ENCODE results near the gene SPEF1.
A peak's percentile ranks its signal among the peaks of the same experiment; 100 is the strongest.

Gene SPEF1

DNA sequence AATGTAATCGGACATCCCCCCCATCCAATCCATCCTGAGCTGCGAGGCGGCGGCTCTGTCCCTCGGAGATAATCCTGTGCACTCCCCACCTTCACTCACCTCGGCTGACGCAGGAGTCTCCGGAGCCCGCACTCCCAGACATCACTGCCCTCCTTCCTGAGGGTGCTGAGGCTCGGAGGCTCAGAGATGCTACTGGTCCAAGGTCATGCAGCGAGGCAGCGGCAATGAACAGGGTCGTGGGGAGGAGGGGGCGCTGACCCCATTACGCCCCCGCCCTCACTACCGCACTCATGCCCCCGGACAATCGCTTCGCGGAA lies 14.2 kb downstream of the SPEF1 start:
- Mint-ChIP-seq H3K4me1 (peaks cover 47% of the 10 kb centered on the region), H3K27ac (peak overlapping the region; percentile 90), H3K36me3 (no peaks in the 10 kb centered on the region), H3K4me3 (peak overlapping the region; percentile 89), H3K27me3 (no peaks in the 10 kb centered on the region), H3K9me3 (no peaks in the 10 kb centered on the region)
- no peak for ATAC-seq

GRCh38 chr20:3766422-3767109 lies 14.7 kb downstream of the SPEF1 start:
- Mint-ChIP-seq H3K36me3 (peaks cover 4% of the 10 kb centered on the region), H3K4me1 (peaks cover 47% of the 10 kb centered on the region), H3K27me3 (no peaks in the 10 kb centered on the region), H3K9me3 (no peaks in the 10 kb centered on the region), H3K4me3 (peak overlapping the region; percentile 89), H3K27ac (peak overlapping the region; percentile 90)
- no peak for ATAC-seq

GRCh38 chr20:3765171-3765882 lies 15.9 kb downstream of the SPEF1 start:
- peak overlapping the region; percentile 36 for H3K27ac Mint-ChIP-seq
- no peaks in the 10 kb centered on the region for H3K27me3 Mint-ChIP-seq
- no peak overlapping the region for H3K4me3 Mint-ChIP-seq
- H3K9me3 Mint-ChIP-seq: no peaks in the 10 kb centered on the region
- H3K36me3 Mint-ChIP-seq: peaks cover 6% of the 10 kb centered on the region
- no peak for ATAC-seq
- H3K4me1 Mint-ChIP-seq: peaks cover 54% of the 10 kb centered on the region

- Mint-ChIP-seq H3K27me3 (no peaks in the 10 kb centered on the region), H3K9me3 (no peaks in the 10 kb centered on the region), H3K4me1 (peaks cover 54% of the 10 kb centered on the region), H3K4me3 (no peak overlapping the region), H3K27ac (peak overlapping the region; percentile 36), H3K36me3 (peaks cover 6% of the 10 kb centered on the region)
- no peak for ATAC-seq
Measured at GRCh38 chr20:3764659-3765058, 16.6 kb downstream of the SPEF1 start.

- H3K9me3 Mint-ChIP-seq: no peaks in the 10 kb centered on the region
- peak overlapping the region; percentile 36 for H3K27ac Mint-ChIP-seq
- peaks cover 51% of the 10 kb centered on the region for H3K4me1 Mint-ChIP-seq
- H3K27me3 Mint-ChIP-seq: no peaks in the 10 kb centered on the region
- no peak overlapping the region for H3K4me3 Mint-ChIP-seq
- H3K36me3 Mint-ChIP-seq: peaks cover 6% of the 10 kb centered on the region
- no peak for ATAC-seq
Measured at GRCh38 chr20:3763671-3764601, 17.3 kb downstream of the SPEF1 start.

GRCh38 chr20:3760655-3761348 lies 20.4 kb downstream of the SPEF1 start:
- peaks cover 18% of the 10 kb centered on the region for H3K36me3 Mint-ChIP-seq
- H3K27me3 Mint-ChIP-seq: no peaks in the 10 kb centered on the region
- no peak for ATAC-seq
- no peaks in the 10 kb centered on the region for H3K9me3 Mint-ChIP-seq
- H3K4me1 Mint-ChIP-seq: peaks cover 30% of the 10 kb centered on the region
- no peak overlapping the region for H3K27ac Mint-ChIP-seq
- H3K4me3 Mint-ChIP-seq: no peak overlapping the region

GRCh38 chr20:3759884-3760283 lies 21.4 kb downstream of the SPEF1 start:
- peaks cover 22% of the 10 kb centered on the region for H3K36me3 Mint-ChIP-seq
- no peaks in the 10 kb centered on the region for H3K27me3 Mint-ChIP-seq
- ATAC-seq: no peak
- H3K9me3 Mint-ChIP-seq: no peaks in the 10 kb centered on the region
- no peak overlapping the region for H3K27ac Mint-ChIP-seq
- H3K4me1 Mint-ChIP-seq: peaks cover 21% of the 10 kb centered on the region
- H3K4me3 Mint-ChIP-seq: no peak overlapping the region

GRCh38 chr20:3759316-3759823 lies 21.9 kb downstream of the SPEF1 start:
- Mint-ChIP-seq H3K36me3 (peaks cover 22% of the 10 kb centered on the region), H3K4me1 (peaks cover 16% of the 10 kb centered on the region), H3K27ac (no peak overlapping the region), H3K4me3 (no peak overlapping the region), H3K9me3 (no peaks in the 10 kb centered on the region), H3K27me3 (no peaks in the 10 kb centered on the region)
- no peak for ATAC-seq

- peaks cover 22% of the 10 kb centered on the region for H3K36me3 Mint-ChIP-seq
- H3K9me3 Mint-ChIP-seq: no peaks in the 10 kb centered on the region
- H3K27ac Mint-ChIP-seq: no peak overlapping the region
- peaks cover 8% of the 10 kb centered on the region for H3K4me1 Mint-ChIP-seq
- no peak for ATAC-seq
- H3K27me3 Mint-ChIP-seq: no peaks in the 10 kb centered on the region
- H3K4me3 Mint-ChIP-seq: no peak overlapping the region
Measured at GRCh38 chr20:3758566-3758965, 22.7 kb downstream of the SPEF1 start.

DNA sequence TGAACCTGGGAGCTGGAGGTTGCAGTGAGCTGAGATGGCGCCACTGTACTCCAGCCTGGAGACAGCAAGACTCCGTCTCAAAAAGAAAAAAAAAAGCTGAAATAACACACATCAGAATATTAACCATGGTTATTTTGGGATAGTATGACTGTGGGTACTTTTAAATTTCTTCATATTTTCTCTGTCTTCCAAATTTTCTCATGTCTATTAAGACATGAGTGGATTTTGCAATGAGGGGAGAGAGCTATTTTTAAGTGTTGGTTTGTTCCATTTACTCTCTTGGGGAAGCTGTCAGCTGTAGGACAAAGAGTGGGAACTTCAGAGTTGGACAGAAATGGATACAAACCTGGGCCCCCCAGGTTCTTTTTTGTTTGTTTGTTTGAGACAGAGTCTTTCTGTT lies 24.0 kb downstream of the SPEF1 start:
- Mint-ChIP-seq H3K27me3 (no peaks in the 10 kb centered on the region), H3K9me3 (no peaks in the 10 kb centered on the region), H3K36me3 (peaks cover 22% of the 10 kb centered on the region), H3K4me1 (peaks cover 14% of the 10 kb centered on the region), H3K27ac (no peak overlapping the region), H3K4me3 (no peak overlapping the region)
- no peak for ATAC-seq

GRCh38 chr20:3755814-3756480 lies 25.3 kb downstream of the SPEF1 start:
- H3K27ac Mint-ChIP-seq: no peak overlapping the region
- H3K36me3 Mint-ChIP-seq: peaks cover 16% of the 10 kb centered on the region
- no peak for ATAC-seq
- no peak overlapping the region for H3K4me3 Mint-ChIP-seq
- H3K9me3 Mint-ChIP-seq: no peaks in the 10 kb centered on the region
- no peaks in the 10 kb centered on the region for H3K27me3 Mint-ChIP-seq
- H3K4me1 Mint-ChIP-seq: peaks cover 17% of the 10 kb centered on the region

DNA sequence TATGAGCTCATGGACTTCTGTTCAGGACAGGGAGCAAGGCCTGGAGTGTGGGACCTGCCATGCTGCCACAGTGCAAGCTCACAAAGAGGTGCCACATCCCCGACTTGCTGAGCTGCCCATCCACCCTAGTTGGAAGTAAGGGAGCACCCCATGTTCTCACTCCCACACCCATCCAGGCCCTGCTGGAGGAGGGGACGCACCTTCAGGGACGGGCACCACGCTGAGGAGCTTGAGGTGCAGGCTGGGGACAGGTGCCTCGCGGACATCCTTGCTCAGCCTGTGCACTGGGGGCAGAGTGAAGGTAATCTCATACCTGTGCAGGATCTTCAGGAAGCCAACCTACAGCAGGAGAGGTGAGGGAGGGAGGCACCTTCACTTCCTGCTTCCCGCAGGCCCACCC lies 26.0 kb downstream of the SPEF1 start:
- H3K27ac Mint-ChIP-seq: no peak overlapping the region
- ATAC-seq: no peak
- H3K27me3 Mint-ChIP-seq: no peaks in the 10 kb centered on the region
- H3K9me3 Mint-ChIP-seq: no peaks in the 10 kb centered on the region
- no peak overlapping the region for H3K4me3 Mint-ChIP-seq
- H3K4me1 Mint-ChIP-seq: peaks cover 11% of the 10 kb centered on the region
- peaks cover 16% of the 10 kb centered on the region for H3K36me3 Mint-ChIP-seq

DNA sequence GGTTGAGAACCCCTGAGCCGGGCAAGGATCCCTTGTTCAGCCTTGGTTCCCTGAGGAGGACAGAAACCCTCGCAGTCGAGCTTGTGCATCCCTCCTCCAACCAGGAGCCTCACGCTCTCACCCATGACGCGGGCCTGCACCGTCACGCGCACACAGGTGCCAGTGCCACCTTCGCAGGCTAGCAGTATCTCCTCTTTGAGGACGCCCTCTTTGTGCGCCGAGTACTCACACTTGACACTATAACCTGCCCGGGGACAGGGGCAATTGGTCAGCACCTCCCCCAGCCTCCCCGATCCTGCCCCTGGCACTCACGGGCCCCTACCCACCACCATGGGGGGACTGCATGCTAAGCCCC lies 27.0 kb downstream of the SPEF1 start:
- ATAC-seq: no peak
- H3K27me3 Mint-ChIP-seq: no peaks in the 10 kb centered on the region
- H3K36me3 Mint-ChIP-seq: peaks cover 16% of the 10 kb centered on the region
- H3K27ac Mint-ChIP-seq: no peak overlapping the region
- peaks cover 11% of the 10 kb centered on the region for H3K4me1 Mint-ChIP-seq
- H3K9me3 Mint-ChIP-seq: no peaks in the 10 kb centered on the region
- no peak overlapping the region for H3K4me3 Mint-ChIP-seq

GRCh38 chr20:3753501-3754275 lies 27.6 kb downstream of the SPEF1 start:
- Mint-ChIP-seq H3K27me3 (no peaks in the 10 kb centered on the region), H3K4me1 (peaks cover 11% of the 10 kb centered on the region), H3K27ac (no peak overlapping the region), H3K9me3 (no peaks in the 10 kb centered on the region), H3K36me3 (peaks cover 16% of the 10 kb centered on the region), H3K4me3 (no peak overlapping the region)
- ATAC-seq: no peak

Measured in stimulated activated memory B cell treated with anti-CD40 and anti-IgM and Interleukin-4, amounts not matched to agents 10 μg/mL and 1 μg/mL and 100 μg/mL, for 72 hours (primary cell).